ENCODE measurements around the gene CPLANE2.

Gene CPLANE2

DNA sequence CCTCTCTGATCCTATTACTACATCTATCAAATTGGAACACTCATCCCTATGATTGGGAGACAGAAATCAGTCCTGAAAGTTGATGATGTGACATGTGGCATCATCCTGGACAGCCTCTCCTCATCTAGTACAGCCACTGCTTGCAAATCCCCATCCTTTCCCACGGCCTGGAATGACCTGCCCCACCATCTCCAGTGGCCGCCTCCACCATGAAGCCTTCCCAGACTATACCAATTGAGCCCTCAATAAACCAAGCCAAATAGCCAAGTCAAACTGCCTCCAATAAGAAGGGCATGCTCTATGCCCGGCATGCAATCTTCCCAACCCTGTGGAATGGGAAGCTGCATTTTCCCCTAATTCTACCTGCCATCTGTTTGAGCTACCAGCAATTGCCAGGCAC lies 24.0 kb downstream of the CPLANE2 start:
- no peak overlapping the region for H3K4me3 ChIP-seq (replicated peaks; ENCODE audit: low read depth, low read length)
- DNase-seq (ENCODE audit: extremely low read depth, low read depth) = no peak
- TF ChIP-seq, protein P1, sequence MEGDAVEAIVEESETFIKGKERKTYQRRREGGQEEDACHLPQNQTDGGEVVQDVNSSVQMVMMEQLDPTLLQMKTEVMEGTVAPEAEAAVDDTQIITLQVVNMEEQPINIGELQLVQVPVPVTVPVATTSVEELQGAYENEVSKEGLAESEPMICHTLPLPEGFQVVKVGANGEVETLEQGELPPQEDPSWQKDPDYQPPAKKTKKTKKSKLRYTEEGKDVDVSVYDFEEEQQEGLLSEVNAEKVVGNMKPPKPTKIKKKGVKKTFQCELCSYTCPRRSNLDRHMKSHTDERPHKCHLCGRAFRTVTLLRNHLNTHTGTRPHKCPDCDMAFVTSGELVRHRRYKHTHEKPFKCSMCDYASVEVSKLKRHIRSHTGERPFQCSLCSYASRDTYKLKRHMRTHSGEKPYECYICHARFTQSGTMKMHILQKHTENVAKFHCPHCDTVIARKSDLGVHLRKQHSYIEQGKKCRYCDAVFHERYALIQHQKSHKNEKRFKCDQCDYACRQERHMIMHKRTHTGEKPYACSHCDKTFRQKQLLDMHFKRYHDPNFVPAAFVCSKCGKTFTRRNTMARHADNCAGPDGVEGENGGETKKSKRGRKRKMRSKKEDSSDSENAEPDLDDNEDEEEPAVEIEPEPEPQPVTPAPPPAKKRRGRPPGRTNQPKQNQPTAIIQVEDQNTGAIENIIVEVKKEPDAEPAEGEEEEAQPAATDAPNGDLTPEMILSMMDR (IDR thresholded peaks at IDR 0.05; ENCODE audit: low read depth, low read length, missing control alignments) = no peak

DNA sequence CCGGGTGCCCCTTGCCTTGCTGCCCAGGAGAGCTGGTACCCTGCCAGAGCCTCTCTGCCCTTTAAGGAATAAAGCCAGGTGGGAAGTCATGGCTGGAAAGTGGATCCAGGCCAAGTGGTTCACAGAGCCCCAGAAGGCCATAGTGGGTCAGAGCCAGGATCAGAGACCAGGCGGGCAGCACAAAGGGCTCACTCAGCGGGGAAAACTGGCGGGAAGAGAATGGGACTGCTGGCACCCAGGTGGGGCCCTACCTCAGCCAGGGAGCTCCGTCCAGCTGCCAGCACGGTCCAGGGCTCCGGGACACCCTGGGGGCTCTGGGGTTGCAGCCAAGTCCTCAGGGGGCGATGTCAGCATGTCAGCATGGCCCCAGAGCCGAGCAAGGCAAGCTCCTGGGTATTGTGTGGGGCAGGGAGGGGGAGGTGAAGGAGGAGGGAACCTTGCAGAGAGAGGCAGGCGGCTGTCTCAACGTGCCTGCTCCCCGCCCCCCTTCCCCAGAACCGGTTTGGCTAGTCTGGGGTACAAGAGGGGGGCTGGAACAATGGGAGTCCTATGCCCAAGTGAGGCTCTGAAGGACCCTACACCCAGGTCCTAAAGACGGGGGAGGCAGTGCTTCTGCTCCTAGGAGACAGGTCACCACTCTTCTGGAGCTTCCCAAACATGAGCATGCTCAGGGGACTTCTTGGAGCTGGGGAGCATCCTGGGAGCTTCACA lies 24.6 kb downstream of the CPLANE2 start, which contains the start of gene ARHGEF19:
Gene ARHGEF19 (minus strand): TSS at position 402 of the 711 bp plus-strand sequence. CDS start 3,598 bp downstream, outside the sequence.
- no peak for DNase-seq (ENCODE audit: extremely low read depth, low read depth)
- no peak within 1 kb of the TSS for H3K4me3 ChIP-seq (replicated peaks; ENCODE audit: low read depth, low read length)
- TF ChIP-seq, protein P1 (IDR thresholded peaks at IDR 0.05; ENCODE audit: low read depth, low read length, missing control alignments) = no peak

DNA sequence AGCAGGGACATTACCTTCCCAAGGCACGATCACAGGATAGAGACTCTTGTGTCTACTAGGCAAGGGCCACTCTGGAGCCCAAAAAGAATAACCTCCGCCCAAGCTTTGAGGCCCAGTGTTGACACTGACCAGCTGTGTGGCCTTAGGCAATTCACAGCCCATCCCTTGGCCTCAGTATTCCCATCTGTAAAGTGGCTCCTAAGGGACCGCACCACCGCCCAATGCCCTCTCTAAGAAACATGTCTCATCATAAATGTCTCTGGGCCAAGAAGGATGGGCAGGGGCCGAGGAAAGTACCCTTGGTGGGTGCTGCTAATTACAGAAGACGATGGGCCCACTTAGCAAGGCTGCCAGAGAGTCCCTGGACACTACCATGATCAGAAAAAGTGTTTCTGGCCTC lies 25.2 kb downstream of the CPLANE2 start:
- TF ChIP-seq, protein P1 (IDR thresholded peaks at IDR 0.05; ENCODE audit: low read depth, low read length, missing control alignments) = no peak
- no peak overlapping the region for H3K4me3 ChIP-seq (replicated peaks; ENCODE audit: low read depth, low read length)
- DNase-seq (ENCODE audit: extremely low read depth, low read depth) = no peak

DNA sequence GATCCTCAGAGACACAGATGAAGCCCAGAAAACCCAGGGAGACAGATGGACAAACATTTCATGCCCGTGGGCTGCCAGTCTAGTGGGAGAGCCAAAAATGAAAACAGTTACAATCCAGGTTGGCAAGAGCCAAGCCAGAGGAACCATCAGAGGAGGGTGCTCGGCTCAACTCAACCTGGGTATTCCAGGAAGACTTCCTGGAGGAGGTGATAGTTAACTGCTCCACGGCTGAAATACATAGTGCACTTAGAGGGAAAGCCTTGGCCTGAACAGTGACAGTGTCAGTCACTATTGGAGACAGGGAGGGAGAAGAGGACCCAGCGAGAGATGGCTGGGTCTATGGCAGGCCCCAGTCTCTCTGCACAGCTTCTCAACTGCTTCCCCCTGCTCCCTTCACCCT lies 26.4 kb downstream of the CPLANE2 start:
- TF ChIP-seq, protein P1 (IDR thresholded peaks at IDR 0.05; ENCODE audit: low read depth, low read length, missing control alignments) = no peak
- H3K4me3 ChIP-seq (replicated peaks; ENCODE audit: low read depth, low read length) = no peak overlapping the region
- DNase-seq (ENCODE audit: extremely low read depth, low read depth) = no peak

- no peak for DNase-seq (ENCODE audit: extremely low read depth, low read depth)
- TF ChIP-seq, protein P1 (IDR thresholded peaks at IDR 0.05; ENCODE audit: low read depth, low read length, missing control alignments) = no peak
- H3K4me3 ChIP-seq (replicated peaks; ENCODE audit: low read depth, low read length) = no peak overlapping the region
Measured at GRCh38 chr1:16209847-16210407, 27.1 kb downstream of the CPLANE2 start.

DNA sequence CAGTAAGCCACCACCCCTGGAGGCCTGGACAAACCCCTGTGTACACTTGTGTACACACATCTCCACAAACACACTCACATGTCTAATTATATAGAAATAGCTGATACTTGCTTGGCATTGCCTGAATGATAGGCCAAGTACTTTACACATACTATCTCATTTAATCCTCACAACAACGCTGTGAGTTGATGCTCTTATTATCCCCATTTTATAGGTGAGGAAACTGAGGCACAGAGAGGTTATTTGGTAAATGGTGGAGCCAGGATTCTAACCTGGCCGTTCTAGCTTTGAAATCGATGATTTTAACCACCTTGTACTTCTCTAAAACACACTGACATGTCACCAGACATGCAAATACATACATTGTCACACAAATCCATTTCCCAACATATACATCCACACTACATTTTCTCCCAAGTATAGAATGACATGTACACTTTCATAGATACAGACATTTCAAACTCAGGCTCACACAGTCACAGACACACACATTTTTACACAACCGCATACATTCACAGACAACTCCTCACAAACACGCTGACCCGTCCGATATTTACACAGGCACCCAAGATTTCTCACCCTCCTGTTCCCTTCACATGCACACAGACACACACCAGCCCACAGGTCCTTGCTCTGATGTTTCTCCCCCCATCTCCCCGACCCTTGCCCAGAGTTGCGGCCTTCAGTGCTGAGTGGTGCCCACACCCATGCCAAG lies 27.7 kb downstream of the CPLANE2 start:
- no peak overlapping the region for H3K4me3 ChIP-seq (replicated peaks; ENCODE audit: low read depth, low read length)
- DNase-seq (ENCODE audit: extremely low read depth, low read depth) = no peak
- TF ChIP-seq, protein P1 (IDR thresholded peaks at IDR 0.05; ENCODE audit: low read depth, low read length, missing control alignments) = no peak

Measured in HFF-Myc (cell line).